Measurements from ENCODE around the gene FTL.
"Not testable (repeated sequence)": the region's sequence is repeated elsewhere in the genome, so short reads cannot be mapped to it uniquely, and the experiment has no call there.

The FTL gene

DNA sequence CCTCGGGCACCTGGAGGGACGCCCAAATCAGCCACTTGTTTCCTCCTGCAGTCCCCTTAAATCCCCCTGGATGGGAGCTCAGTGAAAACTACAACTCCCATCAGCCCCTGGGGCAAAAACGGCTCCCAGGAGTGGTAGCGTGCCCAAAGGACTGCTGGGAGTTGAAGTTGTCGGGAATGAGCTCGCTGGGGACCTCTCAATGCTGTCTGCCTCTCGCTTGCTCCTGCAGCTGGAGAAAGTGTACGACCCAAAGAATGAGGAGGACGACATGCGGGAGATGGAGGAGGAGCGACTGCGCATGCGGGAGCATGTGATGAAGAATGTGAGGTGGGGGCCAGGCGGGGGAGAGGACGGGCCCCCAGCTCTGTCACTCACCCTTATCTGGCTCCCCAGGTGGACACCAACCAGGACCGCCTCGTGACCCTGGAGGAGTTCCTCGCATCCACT is 46.3 kb upstream of the FTL start:
- TF ChIP-seq, protein P1, sequence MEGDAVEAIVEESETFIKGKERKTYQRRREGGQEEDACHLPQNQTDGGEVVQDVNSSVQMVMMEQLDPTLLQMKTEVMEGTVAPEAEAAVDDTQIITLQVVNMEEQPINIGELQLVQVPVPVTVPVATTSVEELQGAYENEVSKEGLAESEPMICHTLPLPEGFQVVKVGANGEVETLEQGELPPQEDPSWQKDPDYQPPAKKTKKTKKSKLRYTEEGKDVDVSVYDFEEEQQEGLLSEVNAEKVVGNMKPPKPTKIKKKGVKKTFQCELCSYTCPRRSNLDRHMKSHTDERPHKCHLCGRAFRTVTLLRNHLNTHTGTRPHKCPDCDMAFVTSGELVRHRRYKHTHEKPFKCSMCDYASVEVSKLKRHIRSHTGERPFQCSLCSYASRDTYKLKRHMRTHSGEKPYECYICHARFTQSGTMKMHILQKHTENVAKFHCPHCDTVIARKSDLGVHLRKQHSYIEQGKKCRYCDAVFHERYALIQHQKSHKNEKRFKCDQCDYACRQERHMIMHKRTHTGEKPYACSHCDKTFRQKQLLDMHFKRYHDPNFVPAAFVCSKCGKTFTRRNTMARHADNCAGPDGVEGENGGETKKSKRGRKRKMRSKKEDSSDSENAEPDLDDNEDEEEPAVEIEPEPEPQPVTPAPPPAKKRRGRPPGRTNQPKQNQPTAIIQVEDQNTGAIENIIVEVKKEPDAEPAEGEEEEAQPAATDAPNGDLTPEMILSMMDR (IDR thresholded peaks at IDR 0.05; ENCODE audit: low read depth, low read length, poor library complexity, severe bottlenecking), result no peak
- no peak for TF ChIP-seq EZH2phosphoT487 (IDR thresholded peaks at IDR 0.05; ENCODE audit: borderline replicate concordance, low read length)
- Histone ChIP-seq H4K20me1 (ENCODE audit: control insufficient read depth, insufficient read depth, low read depth, low read length) (no peaks in the 10 kb centered on the region), H3K4me1 (ENCODE audit: control insufficient read depth, low read length) (peaks cover 23% of the 10 kb centered on the region), H3F3A (ENCODE audit: control insufficient read depth, insufficient read depth) (peaks cover 8% of the 10 kb centered on the region; the same call in 1 of the 2 replicates), H3K9me2 (replicated peaks; ENCODE audit: control insufficient read depth, low read length) (no peaks in the 10 kb centered on the region), H3K4me2 (ENCODE audit: low read length) (peak overlapping the region; percentile 74), H3K9me3 (ENCODE audit: control insufficient read depth, insufficient read depth, low read length) (no peaks in the 10 kb centered on the region), H3K27me3 (ENCODE audit: control insufficient read depth, low read length) (no peaks in the 10 kb centered on the region), H3K79me2 (ENCODE audit: control insufficient read depth, low read length) (no peaks in the 10 kb centered on the region), H3K27ac (ENCODE audit: low read depth, low read length) (peak overlapping the region; percentile 89), H3K36me3 (ENCODE audit: control insufficient read depth, low read length) (peaks cover 34% of the 10 kb centered on the region), H3K4me3 (ENCODE audit: low read length) (peak overlapping the region; percentile 66)

DNA sequence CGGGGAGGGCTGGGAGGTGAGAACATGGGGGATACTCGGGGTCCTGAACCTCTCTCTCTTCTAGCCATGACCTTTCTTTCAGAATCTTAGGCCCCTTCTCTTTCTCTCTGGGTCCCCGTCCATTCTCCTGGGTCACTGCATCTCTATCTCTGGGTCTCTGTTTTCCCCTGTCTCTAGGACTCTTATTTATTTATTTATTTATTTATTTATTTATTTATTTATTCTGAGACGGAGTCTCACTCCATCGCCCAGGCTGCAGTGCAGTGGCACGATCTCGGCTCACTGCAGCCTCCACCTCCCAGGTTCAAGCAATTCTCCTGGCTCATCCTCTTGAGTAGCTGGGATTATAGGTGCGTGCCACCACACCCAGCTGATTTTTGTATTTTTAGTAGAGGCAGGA is 45.8 kb upstream of the FTL start:
- not testable (repeated sequence) for H3K9me3 ChIP-seq (ENCODE audit: control insufficient read depth, insufficient read depth, low read length); H3K4me2 ChIP-seq (ENCODE audit: low read length); H3F3A ChIP-seq (ENCODE audit: control insufficient read depth, insufficient read depth); H3K27ac ChIP-seq (ENCODE audit: low read depth, low read length); H4K20me1 ChIP-seq (ENCODE audit: control insufficient read depth, insufficient read depth, low read depth, low read length); H3K4me3 ChIP-seq (ENCODE audit: low read length); H3K79me2 ChIP-seq (ENCODE audit: control insufficient read depth, low read length); H3K9me2 ChIP-seq (replicated peaks; ENCODE audit: control insufficient read depth, low read length); H3K27me3 ChIP-seq (ENCODE audit: control insufficient read depth, low read length)
- H3K4me1 ChIP-seq (ENCODE audit: control insufficient read depth, low read length), result peaks cover 23% of the 10 kb centered on the region
- peaks cover 31% of the 10 kb centered on the region for H3K36me3 ChIP-seq (ENCODE audit: control insufficient read depth, low read length)

DNA sequence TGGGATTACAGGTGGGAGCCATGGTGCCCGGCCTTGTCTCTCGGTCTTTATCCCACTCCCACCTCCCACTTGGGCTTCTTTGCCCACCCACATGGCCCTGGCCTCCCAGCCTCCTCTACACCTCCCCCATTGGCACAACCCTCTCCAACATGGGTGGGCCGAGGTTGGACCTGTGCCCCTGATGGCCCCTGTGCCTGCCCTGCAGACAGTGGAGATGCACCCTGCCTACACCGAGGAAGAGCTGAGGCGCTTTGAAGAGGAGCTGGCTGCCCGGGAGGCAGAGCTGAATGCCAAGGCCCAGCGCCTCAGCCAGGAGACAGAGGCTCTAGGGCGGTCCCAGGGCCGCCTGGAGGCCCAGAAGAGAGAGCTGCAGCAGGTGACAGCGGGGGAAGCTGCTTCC is 44.2 kb upstream of the FTL start:
- no peaks in the 10 kb centered on the region for H3K9me2 ChIP-seq (replicated peaks; ENCODE audit: control insufficient read depth, low read length)
- H3K27ac ChIP-seq (ENCODE audit: low read depth, low read length), result no peak overlapping the region
- H3K79me2 ChIP-seq (ENCODE audit: control insufficient read depth, low read length), result no peaks in the 10 kb centered on the region
- no peak for TF ChIP-seq EZH2phosphoT487 (IDR thresholded peaks at IDR 0.05; ENCODE audit: borderline replicate concordance, low read length)
- TF ChIP-seq, protein P1 (IDR thresholded peaks at IDR 0.05; ENCODE audit: low read depth, low read length, poor library complexity, severe bottlenecking), result no peak
- H3K4me3 ChIP-seq (ENCODE audit: low read length), result no peak overlapping the region
- H3K36me3 ChIP-seq (ENCODE audit: control insufficient read depth, low read length), result peaks cover 23% of the 10 kb centered on the region
- no peaks in the 10 kb centered on the region for H3K9me3 ChIP-seq (ENCODE audit: control insufficient read depth, insufficient read depth, low read length)
- H3K27me3 ChIP-seq (ENCODE audit: control insufficient read depth, low read length), result no peaks in the 10 kb centered on the region
- no peak overlapping the region for H3K4me2 ChIP-seq (ENCODE audit: low read length)
- H3K4me1 ChIP-seq (ENCODE audit: control insufficient read depth, low read length), result peaks cover 23% of the 10 kb centered on the region
- no peaks in the 10 kb centered on the region for H4K20me1 ChIP-seq (ENCODE audit: control insufficient read depth, insufficient read depth, low read depth, low read length)
- H3F3A ChIP-seq (ENCODE audit: control insufficient read depth, insufficient read depth), result peaks cover 3% of the 10 kb centered on the region; the same call in 1 of the 2 replicates

DNA sequence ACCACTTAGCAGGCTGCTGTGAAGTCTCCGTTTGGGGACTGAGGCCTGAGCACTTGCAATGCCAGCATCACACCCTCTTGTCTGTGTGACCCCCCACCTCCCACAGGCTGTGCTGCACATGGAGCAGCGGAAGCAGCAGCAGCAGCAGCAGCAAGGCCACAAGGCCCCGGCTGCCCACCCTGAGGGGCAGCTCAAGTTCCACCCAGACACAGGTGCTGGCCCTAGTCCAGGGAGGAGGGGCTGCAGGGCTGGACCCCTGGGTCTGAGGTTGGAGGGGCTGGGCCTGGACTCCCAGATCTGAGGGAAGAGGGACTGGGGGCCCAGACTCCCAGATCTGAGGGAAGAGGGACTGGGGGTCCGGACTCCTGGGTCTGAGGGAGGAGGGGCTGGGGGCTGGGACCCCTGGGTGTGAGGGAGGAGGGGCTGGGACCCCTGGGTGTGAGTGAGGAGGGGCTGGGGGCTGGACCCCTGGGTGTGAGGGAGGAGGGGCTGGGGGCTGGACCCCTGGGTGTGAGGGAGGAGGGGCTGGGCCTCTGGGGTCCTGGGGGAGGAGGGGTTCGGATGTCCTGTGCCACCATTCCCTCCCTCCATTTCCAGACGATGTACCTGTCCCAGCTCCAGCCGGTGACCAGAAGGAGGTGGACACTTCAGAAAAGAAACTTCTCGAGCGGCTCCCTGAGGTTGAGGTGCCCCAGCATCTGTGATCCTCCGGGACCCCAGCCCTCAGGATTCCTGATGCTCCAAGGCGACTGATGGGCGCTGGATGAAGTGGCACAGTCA is 43.2 kb upstream of the FTL start:
- peaks cover 23% of the 10 kb centered on the region for H3K36me3 ChIP-seq (ENCODE audit: control insufficient read depth, low read length)
- no peak overlapping the region for H3K4me3 ChIP-seq (ENCODE audit: low read length)
- H3K27ac ChIP-seq (ENCODE audit: low read depth, low read length), result no peak overlapping the region
- H3F3A ChIP-seq (ENCODE audit: control insufficient read depth, insufficient read depth), result peaks cover 4% of the 10 kb centered on the region; the same call in 1 of the 2 replicates
- H4K20me1 ChIP-seq (ENCODE audit: control insufficient read depth, insufficient read depth, low read depth, low read length), result no peaks in the 10 kb centered on the region
- no peaks in the 10 kb centered on the region for H3K9me2 ChIP-seq (replicated peaks; ENCODE audit: control insufficient read depth, low read length)
- H3K27me3 ChIP-seq (ENCODE audit: control insufficient read depth, low read length), result no peaks in the 10 kb centered on the region
- TF ChIP-seq EZH2phosphoT487 (IDR thresholded peaks at IDR 0.05; ENCODE audit: borderline replicate concordance, low read length), result no peak
- TF ChIP-seq, protein P1 (IDR thresholded peaks at IDR 0.05; ENCODE audit: low read depth, low read length, poor library complexity, severe bottlenecking), result no peak
- H3K79me2 ChIP-seq (ENCODE audit: control insufficient read depth, low read length), result no peaks in the 10 kb centered on the region
- peaks cover 22% of the 10 kb centered on the region for H3K4me1 ChIP-seq (ENCODE audit: control insufficient read depth, low read length)
- no peaks in the 10 kb centered on the region for H3K9me3 ChIP-seq (ENCODE audit: control insufficient read depth, insufficient read depth, low read length)
- H3K4me2 ChIP-seq (ENCODE audit: low read length), result no peak overlapping the region
